GM18951 (cell line): ENCODE data around the gene NKRF.

Source experiments
- POLR2A ChIP-seq: IDR thresholded peaks from 4 replicates; pipeline ENCODE4 v1.6.1; 2011; ENCODE audit warnings: mild to moderate bottlenecking; ENCODE audit not compliant: insufficient read length, insufficient read depth; ENCODE audit errors: extremely low read depth
- in situ Hi-C: fragments of 300-500 bp; cut with MboI; formaldehyde crosslinking; loops from one replicate; pipeline ENCODE4 v1.12.0; 2022; ENCODE audit warnings: low sequenced_read_pairs, mixed read lengths, inconsistent platforms; ENCODE audit not compliant: unreplicated experiment

Gene NKRF

GRCh38 chrX:119635179-119635578 lies 29.0 kb upstream of the NKRF start:
- in situ Hi-C loops: no loop called here
- no peak for TF ChIP-seq POLR2A

- TF ChIP-seq POLR2A: no peak
- in situ Hi-C loops: no loop called here
Measured at GRCh38 chrX:119625843-119626242, 19.6 kb upstream of the NKRF start.

- no peak for TF ChIP-seq POLR2A
- in situ Hi-C loops: no loop called here
Measured at GRCh38 chrX:119624951-119625668, 18.9 kb upstream of the NKRF start.

- in situ Hi-C loops: no loop called here
- no peak for TF ChIP-seq POLR2A
Measured at GRCh38 chrX:119624417-119624816, 18.2 kb upstream of the NKRF start.

GRCh38 chrX:119622356-119623232 lies 16.4 kb upstream of the NKRF start:
- in situ Hi-C loops: no loop called here
- TF ChIP-seq POLR2A: no peak

GRCh38 chrX:119618439-119618838 lies 12.2 kb upstream of the NKRF start:
- TF ChIP-seq POLR2A: peak; percentile 32

GRCh38 chrX:119617517-119618164 lies 11.4 kb upstream of the NKRF start:
- TF ChIP-seq POLR2A: peak; percentile 29
- in situ Hi-C loops: no loop called here

More at GRCh38 chrX:119618439-119618838, 12.2 kb upstream of the NKRF start:
- in situ Hi-C loops: no loop called here

GRCh38 chrX:119614776-119615175 lies 8.6 kb upstream of the NKRF start:
- in situ Hi-C loops: no loop called here
- no peak for TF ChIP-seq POLR2A

GRCh38 chrX:119607018-119607389 lies 780 bp upstream of the NKRF start:
- in situ Hi-C loops: no loop called here
- no peak for TF ChIP-seq POLR2A

GRCh38 chrX:119605464-119606279 lies 552 bp downstream of the NKRF start:
- in situ Hi-C loops: no loop called here
- TF ChIP-seq POLR2A: no peak

- in situ Hi-C loops: no loop called here
- TF ChIP-seq POLR2A: no peak
Measured at GRCh38 chrX:119604766-119605463, 1.3 kb downstream of the NKRF start.

- in situ Hi-C loops: no loop called here
- no peak for TF ChIP-seq POLR2A
Measured at GRCh38 chrX:119602701-119603255, 3.4 kb downstream of the NKRF start.
